ENCODE results near the gene ZBTB44.
"Not testable (repeated sequence)": the region's sequence is repeated elsewhere in the genome, so short reads cannot be mapped to it uniquely, and the experiment has no call there.

ZBTB44 gene

DNA sequence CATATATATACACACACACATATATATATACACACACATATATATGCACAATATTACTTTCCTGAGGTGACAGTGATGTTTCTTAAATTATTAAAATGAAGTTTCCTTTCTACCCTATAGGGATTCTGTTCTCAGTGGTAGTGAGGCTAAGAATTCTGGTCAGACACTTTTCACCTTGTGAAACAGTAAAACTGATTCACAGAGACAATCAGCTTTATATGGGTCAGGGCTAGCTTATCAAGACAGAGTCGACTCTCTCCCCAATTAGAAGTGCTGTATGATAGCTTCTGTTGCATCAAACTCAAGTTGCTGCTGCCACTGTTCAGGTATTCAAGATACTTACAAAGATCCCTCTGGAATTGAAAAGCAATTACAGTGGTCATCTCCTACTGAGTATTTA lies 68.4 kb downstream of the ZBTB44 start:
- no peak for DNase-seq

- DNase-seq = not testable (repeated sequence)
These were observed 69.3 kb downstream of the ZBTB44 start for GRCh38 chr11:130245375-130245774.

- DNase-seq = no peak
These were observed 69.9 kb downstream of the ZBTB44 start for GRCh38 chr11:130244848-130245247.

- DNase-seq = peak; percentile 9
These were observed 70.9 kb downstream of the ZBTB44 start for GRCh38 chr11:130243816-130244215.

- no peak for DNase-seq
These were observed 73.0 kb downstream of the ZBTB44 start for GRCh38 chr11:130241713-130242112.

DNA sequence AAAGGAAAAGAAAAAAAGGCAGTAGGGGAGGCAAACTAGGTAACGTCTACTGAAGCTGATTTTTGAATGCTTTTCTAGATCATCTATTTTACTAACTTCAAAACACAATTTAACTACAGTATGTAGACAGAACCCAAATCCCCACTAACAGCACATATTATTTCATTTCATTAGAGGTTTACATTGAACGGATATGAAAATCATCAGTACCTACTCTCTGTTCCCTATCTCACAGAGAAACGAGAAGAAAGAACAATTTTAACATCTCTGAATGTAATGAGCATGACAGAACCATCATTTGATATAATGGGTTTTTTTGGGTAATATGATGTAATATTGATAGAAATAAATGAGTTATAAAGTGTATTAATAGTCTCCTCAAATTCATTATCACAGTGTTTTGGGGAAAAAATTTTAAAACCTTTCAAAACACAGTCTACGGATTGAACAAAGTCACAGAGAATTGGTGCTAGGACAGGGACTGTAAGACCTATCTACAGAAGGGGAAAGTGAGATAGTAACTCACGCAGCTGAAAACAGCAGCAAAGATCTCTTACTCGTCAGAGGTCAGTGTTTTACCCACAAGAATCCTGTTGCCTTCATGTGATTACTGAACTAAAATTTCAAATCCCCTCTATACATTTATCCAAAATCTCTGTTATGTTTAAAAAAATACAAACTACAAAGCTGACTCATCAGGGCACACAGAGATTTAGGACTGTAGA lies 77.3 kb downstream of the ZBTB44 start:
- no peak for DNase-seq

DNA sequence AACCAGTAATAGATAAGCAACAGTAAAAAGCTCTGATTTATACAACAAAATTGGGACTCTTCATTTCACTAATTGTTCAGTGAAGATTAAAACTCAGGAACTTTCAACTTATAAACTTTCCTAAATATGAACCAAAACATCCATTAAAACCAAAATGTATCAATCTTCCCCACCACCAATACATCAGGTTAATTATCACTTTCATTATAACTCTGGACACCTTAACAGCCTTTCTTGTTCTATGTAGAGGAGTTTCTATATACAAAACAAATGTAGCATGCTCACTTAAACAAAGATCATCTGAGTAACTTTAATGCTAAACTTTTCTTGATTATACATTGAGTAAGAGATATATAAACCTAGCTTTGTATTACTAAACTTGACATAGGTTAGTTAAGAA lies 80.4 kb downstream of the ZBTB44 start:
- DNase-seq = no peak

- DNase-seq = not testable (repeated sequence)
These were observed 80.8 kb downstream of the ZBTB44 start for GRCh38 chr11:130233888-130234287.

- not testable (repeated sequence) for DNase-seq
These were observed 81.2 kb downstream of the ZBTB44 start for GRCh38 chr11:130233486-130233885.

DNA sequence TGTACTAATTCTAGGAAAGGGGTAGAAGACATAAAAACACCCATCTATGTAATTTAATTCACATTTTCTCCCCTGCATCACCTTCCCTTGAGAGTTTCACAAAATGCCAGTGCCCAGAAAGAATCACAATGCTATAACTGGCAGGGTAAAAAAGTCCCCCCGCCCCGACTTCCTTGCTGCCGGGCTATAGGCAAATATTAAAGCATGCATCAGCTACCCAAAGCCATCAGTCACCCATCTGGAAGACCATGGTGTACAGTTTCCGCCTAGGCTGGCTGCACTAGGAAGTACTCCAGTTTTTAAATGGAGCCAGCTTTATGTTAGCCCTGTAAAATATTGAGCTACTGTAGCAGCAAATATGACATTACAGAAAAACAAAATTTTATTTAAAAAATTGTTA lies 87.3 kb downstream of the ZBTB44 start:
- no peak for DNase-seq

DNA sequence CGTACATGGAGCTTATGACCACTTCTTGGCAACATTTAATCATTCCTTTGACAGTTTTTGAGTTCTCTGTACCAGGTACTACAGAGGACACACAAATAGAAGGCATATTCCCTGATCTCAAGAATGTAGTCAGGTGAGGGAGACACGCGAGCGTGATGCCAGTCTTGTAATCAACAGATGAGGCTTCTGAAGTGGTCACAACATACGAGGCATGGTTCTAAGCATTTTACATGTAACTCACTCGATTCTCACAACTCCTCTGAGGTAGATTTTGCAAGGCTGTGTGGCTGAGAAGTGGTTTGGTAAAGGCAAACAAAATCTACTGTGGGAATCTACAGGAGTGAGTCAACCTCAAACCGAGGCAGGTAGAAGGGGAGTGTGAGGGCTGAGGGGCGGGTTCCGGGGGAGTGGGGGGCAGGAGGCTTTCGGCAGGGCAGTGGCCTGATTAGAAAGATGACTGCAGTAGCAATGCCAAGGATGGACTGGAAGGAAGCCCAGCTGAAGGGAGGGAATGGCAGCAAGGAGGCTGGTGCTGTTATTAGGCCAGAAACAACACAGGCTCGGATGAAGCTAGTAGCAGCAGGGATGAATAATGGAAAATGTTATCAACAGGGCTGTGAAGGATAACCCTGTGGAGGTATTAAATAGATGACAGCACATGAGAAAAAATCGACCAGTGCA lies 91.3 kb downstream of the ZBTB44 start:
- no peak for DNase-seq

DNA sequence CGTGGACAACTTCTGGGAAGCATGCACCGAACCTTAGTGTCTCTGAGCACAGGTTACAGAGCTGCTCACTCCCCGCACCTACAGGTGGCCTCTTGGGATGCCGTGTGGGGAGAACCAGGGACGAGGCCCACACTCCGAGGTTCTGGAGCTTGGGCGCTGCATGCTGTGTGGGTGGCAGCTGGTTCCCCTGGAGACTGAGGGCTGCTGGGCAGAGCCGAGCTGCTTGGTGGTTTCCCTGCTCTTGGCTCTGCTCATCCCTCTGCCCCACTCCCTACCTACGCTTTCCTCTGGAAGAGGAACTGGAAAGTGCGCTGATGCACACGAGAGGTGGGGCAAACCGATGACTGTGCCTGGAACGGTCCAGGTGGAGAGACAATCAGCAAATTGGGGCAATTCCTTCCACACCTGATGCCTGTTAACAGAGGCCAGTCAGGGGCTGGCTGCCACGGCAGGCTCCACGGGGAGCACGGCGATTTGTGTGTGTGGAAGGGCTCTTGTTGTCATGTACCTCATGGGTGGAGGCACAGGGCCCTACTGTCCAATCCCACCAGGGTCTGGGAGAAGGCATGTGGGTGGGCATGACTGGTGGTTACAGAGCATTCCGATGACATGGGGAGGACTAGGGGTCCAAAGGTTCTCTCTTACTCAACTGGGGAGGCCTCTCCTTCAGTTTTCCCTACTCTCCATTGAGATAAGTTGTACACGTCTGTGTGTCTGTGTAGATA lies 94.2 kb downstream of the ZBTB44 start:
- DNase-seq = no peak

- DNase-seq = no peak
These were observed 95.6 kb downstream of the ZBTB44 start for GRCh38 chr11:130219148-130219547.

DNA sequence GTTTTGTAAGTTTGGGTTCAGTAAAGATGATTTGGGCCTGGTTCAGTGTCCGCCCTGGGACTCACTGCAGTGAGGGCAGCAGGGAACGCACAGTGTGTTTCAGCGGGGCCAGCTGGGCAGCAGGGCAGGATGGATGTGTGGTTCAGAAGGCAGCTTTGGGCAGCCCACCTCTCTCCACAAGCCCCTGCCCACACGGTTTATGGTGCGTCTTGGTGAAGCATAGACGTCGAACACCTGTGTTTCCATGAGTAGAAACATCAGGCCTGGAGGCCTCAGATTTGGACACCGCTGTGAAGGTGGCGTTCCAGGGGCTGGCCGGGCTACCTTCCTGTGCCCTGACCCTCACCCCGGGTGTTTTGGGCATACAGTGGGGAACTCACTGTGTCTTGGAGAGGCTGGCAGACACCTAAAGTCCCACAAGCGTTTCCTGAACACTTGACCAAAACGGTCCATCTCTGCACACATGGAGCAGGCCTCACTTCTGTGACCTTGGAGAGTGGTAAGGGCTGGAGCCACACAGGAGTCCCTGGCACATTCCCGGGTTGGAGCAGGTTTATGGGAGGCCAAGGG lies 96.1 kb downstream of the ZBTB44 start:
- no peak for DNase-seq

GRCh38 chr11:130217133-130218031 lies 97.3 kb downstream of the ZBTB44 start:
- no peak for DNase-seq

DNA sequence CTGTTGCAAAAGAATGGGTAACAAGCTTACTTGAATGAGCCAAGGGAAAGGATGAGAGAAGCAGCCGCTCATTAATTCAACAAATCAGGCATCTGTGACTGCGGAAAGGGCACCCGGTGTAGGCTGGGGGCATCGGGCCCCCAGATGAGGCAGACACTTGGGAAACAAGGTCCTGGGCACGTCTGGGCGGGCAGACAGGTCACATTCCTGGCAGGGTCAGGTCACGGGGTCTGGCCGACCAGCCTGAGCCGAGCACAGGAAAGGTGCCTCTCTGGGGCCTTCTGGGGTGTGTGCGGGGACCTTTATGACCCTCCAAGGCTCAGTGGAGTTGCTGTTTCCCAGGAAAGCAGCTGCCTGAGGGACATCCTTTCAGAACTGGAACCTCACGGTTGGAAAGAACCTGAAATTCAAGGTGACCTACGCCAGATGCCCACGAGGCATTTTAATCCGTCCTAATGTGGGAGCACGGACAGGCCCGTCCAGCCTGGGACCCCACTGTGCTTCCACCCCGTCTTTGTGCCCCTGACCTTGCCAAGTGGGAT lies 98.1 kb downstream of the ZBTB44 start:
- no peak for DNase-seq

- no peak for DNase-seq
These were observed 98.5 kb downstream of the ZBTB44 start for GRCh38 chr11:130216221-130216550.

DNA sequence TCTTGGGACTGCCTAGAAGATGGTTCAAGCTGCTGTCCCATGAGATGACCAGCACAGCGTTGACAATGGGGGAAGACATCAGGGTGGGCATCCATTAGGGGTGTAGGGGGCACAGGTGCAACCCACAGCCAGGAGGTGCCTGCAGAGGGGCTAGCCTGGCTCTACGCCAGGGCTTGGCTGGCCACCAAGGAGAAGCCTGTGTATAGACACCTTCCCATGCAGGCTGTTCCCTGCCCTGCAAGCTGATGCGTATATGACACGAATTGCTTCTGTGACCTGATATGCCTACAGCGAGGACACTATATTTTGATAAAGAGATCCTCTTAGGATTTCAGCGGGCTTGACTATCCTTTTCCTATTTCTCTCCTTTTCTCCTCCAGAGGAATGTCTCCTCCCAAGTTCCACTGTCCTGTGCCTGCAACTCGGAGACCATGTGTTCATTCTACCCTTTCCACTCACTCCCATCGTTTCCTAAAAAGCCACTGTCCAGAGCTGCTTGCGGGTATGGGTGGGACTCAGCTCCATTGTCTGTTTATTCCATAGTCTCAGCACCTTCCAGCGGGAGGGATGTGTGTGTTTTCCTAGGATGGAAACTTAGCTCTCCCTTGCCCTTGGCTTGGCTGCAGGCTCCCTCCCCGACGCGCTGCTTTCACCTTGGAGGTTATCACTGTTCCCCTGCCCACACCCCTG lies 99.0 kb downstream of the ZBTB44 start:
- DNase-seq = no peak

- DNase-seq = no peak
These were observed 99.7 kb downstream of the ZBTB44 start for GRCh38 chr11:130214861-130215530.

DNA sequence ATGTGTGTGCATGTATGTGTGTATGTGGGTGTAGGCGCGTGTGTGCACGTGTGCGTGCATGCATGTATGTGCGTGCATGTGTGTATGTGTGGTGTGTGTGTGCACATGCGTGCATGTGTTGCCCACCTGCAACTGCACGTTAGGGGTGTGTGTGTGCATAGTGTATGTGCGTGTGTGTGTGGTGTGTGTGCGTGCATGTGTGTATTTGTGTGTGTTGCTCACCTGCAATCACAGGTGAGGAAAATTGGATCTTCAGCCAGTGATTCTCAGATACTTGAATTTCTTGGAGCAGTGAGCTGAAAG lies 100.8 kb downstream of the ZBTB44 start:
- no peak for DNase-seq
